K562 (cell line): ENCODE results near the gene RABGAP1L. TPM values are rescaled to one million over a fixed set of nuclear protein-coding genes. Genes with fewer than 3 reads are reported as not detected.
A peak's percentile ranks its signal among the peaks of the same experiment; 100 is the strongest.

Experiments
- CHD2 ChIP-seq: IDR thresholded peaks from 2 replicates; pipeline ENCODE4 v1.6.1; 2011; ENCODE audit warnings: low read depth, low read length
- ETS2 ChIP-seq: IDR thresholded peaks from 2 replicates; pipeline ENCODE4 v1.6.1; 2016; ENCODE audit warnings: borderline replicate concordance, missing genetic modification characterization, mild to moderate bottlenecking, moderate library complexity, missing compliant biosample characterization; ENCODE audit not compliant: poor library complexity, severe bottlenecking
- GTF2B ChIP-seq: IDR thresholded peaks from 2 replicates; pipeline ENCODE4 v1.6.1; 2011; ENCODE audit not compliant: insufficient read length; ENCODE audit errors: extremely low read depth
- HCFC1 ChIP-seq: IDR thresholded peaks from 2 replicates; pipeline ENCODE4 v1.6.1; 2012; ENCODE audit warnings: low read depth, low read length, improper control_type of control experiment
- KLF10 ChIP-seq: fragments of 250-450 bp; sonication (Bioruptor Pico); IDR thresholded peaks from 2 replicates; pipeline ENCODE4 v1.6.1; 2021; ENCODE audit warnings: matching md5 sums
- KLF6 ChIP-seq: fragments of 250-450 bp; sonication (Bioruptor Pico); IDR thresholded peaks from 2 replicates; pipeline ENCODE4 v1.4.0; 2020; ENCODE audit warnings: mild to moderate bottlenecking, moderate library complexity, borderline replicate concordance
- MTA3 ChIP-seq: fragments of 450-650 bp; formaldehyde crosslinking; IDR thresholded peaks from 2 replicates; pipeline ENCODE4 v1.6.1; 2017; ENCODE audit warnings: mild to moderate bottlenecking, borderline replicate concordance
- MYNN ChIP-seq, 2 experiments: sonication (generic); formaldehyde crosslinking in 1 of 2; IDR thresholded peaks; 2 replicates each; pipeline versions ENCODE4 v1.5.0 to v1.6.1; 2016 to 2020; ENCODE audit warnings: antibody characterized with exemption in 1 of 2, missing genetic modification reagents in 1 of 2
- NFIX ChIP-seq: fragments of 250-450 bp; sonication (Bioruptor Pico); IDR thresholded peaks from 2 replicates; pipeline ENCODE4 v1.4.0; 2020; ENCODE audit warnings: low read depth, mild to moderate bottlenecking, moderate library complexity
- NR4A1 ChIP-seq, 2 experiments: fragments of 250-450 bp in 1 of 2; fragments of 450-650 bp in 1 of 2; sonication (Bioruptor Pico) in 1 of 2; IDR thresholded peaks; 2 replicates each; pipeline versions ENCODE4 v1.4.0 to v1.6.1; 2016 to 2020; ENCODE audit warnings: mild to moderate bottlenecking in 2 of 2, missing compliant biosample characterization in 1 of 2, missing genetic modification characterization in 1 of 2, moderate library complexity in 1 of 2
- POLR2AphosphoS5 ChIP-seq: IDR thresholded peaks from 2 replicates; pipeline ENCODE4 v1.6.1; 2011; ENCODE audit warnings: mild to moderate bottlenecking, low read depth, low read length, moderate library complexity; ENCODE audit not compliant: control insufficient read depth, insufficient read depth
- POLR2B ChIP-seq: fragments of 450-650 bp; IDR thresholded peaks from 2 replicates; pipeline ENCODE4 v1.6.1; 2018; ENCODE audit warnings: low read depth; ENCODE audit not compliant: partially characterized antibody
- PTBP1 ChIP-seq: fragments of 200-400 bp; formaldehyde crosslinking; IDR thresholded peaks from 2 replicates; pipeline ENCODE4 v1.6.1; 2017; ENCODE audit warnings: low read depth, low read length
- RBBP5 ChIP-seq: fragments of 200-600 bp; sonication (generic); IDR thresholded peaks from 2 replicates; pipeline ENCODE4 v1.6.1; 2012; ENCODE audit warnings: borderline replicate concordance, mild to moderate bottlenecking, low read length, control low read depth, inconsistent platforms; ENCODE audit not compliant: insufficient read depth, poor library complexity, severe bottlenecking
- RBM22 ChIP-seq: fragments of 200-400 bp; formaldehyde crosslinking; IDR thresholded peaks from 2 replicates; pipeline ENCODE4 v1.6.1; 2018; ENCODE audit warnings: low read length, low read depth; ENCODE audit not compliant: poor library complexity, severe bottlenecking
- RBM39 ChIP-seq: fragments of 200-400 bp; formaldehyde crosslinking; optimal IDR thresholded peaks from 2 replicates; pipeline ENCODE3; 2018; ENCODE audit warnings: low read depth, low read length
- SMARCC2 ChIP-seq: fragments of 450-650 bp; IDR thresholded peaks from 2 replicates; pipeline ENCODE4 v1.6.1; 2017; ENCODE audit warnings: antibody characterized with exemption, moderate library complexity, mild to moderate bottlenecking, low read depth
- UBTF ChIP-seq, 2 experiments: IDR thresholded peaks; 2 replicates each; pipeline ENCODE4 v1.6.1; 2012; ENCODE audit warnings: improper control_type of control experiment in 2 of 2, low read depth in 2 of 2, low read length in 2 of 2, borderline replicate concordance in 1 of 2
- ZNF184 ChIP-seq: sonication (generic); formaldehyde crosslinking; IDR thresholded peaks from 2 replicates; pipeline ENCODE4 v1.5.0; 2020; ENCODE audit warnings: missing genetic modification reagents
- ZNF24 ChIP-seq: fragments of 450-650 bp; IDR thresholded peaks from 2 replicates; pipeline ENCODE4 v1.6.1; 2016
- ZNF644 ChIP-seq: fragments of 200-800 bp; sonication (Bioruptor generic); IDR thresholded peaks from 2 replicates; pipeline ENCODE4 v1.6.1; 2016; ENCODE audit warnings: low read depth, missing genetic modification characterization, missing compliant biosample characterization
- polyA plus RNA-seq, 8 experiments: library from polyadenylated mRNA; depleted of rRNA in 4 of 8; stranded (reverse) in 5 of 8; unstranded in 3 of 8; fragments of >200 nt; fragmentation: Nextera tagmentation in 2 of 8; fragmentation: Illumina TruSeq in 1 of 8; extraction: Ambion mirVana in 2 of 8; extraction: Trizol in 1 of 8; gene quantifications; 2 replicates each; pipeline versions ENCODE4 v1.2.1 to v1.2.3, GENCODE V29; 2011 to 2014; ENCODE audit warnings: inconsistent platforms in 1 of 8, missing spikeins in 1 of 8
- total RNA-seq, 7 experiments: library from RNA; depleted of rRNA in 6 of 7; stranded (reverse); fragments of >200 nt in 6 of 7; fragmentation: Illumina TruSeq in 2 of 7; extraction: Trizol in 2 of 7; gene quantifications; 2 replicates each; pipeline versions ENCODE4 v1.2.1 to v1.2.3, GENCODE V29; 2011 to 2021; ENCODE audit warnings: low replicate concordance in 1 of 7
- TF ChIP-seq, protein P1 (sequence below): sonication (generic); formaldehyde crosslinking; IDR thresholded peaks from 2 replicates; pipeline ENCODE4 v1.8.0; 2022; ENCODE audit warnings: mild to moderate bottlenecking, missing genetic modification reagents
- TF ChIP-seq, protein P2 (sequence below): sonication (generic); formaldehyde crosslinking; IDR thresholded peaks from 2 replicates; pipeline ENCODE4 v1.9.0; 2022; ENCODE audit warnings: mild to moderate bottlenecking, missing genetic modification reagents

Gene RABGAP1L
- total and polyA plus RNA-seq, 9 of the 15 experiments (the other 6 are each of a cell fraction or from before 2014, with no cell fraction given): 16.5 to 44.9 (median 26.7) TPM

DNA sequence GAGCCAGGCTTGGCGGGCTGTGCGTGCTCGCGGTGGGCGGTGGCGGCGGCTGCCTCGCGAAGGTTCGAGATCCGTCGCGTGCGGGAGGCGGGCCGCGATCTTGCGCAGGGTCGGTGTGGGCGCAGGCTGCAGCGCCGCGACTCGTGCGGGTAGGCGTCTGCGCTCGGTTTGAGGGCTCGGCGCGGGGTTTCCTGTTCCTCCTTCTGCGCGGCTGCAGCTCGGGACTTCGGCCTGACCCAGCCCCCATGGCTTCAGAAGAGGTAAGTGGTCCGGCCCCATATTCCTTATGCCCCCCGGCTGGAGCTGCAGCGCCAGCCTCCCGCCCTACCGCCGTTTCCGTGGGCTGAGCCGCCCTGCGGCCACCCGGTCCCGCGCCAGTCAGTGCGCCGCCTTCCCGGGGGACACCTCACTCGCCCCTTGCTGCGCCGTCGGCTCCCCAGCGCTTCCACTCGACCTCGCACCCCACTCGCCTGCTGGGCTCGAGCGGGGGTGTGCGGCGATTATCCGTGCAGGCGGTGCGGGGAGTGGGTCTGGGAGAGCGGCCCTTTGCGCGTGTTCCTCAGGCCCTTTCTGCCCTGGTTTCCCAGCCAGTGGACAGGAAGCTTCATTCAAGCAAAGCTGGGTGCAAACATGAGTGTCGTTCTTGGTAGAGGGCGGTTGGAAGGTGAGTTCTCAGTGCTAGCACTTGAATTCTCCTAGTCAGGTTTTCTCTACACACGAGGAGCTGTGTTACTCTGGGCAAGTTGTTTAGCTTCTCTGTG, 840.8 kb downstream of the RABGAP1L start, which contains the start of gene CACYBP (continued):
- TF ChIP-seq, protein P1, sequence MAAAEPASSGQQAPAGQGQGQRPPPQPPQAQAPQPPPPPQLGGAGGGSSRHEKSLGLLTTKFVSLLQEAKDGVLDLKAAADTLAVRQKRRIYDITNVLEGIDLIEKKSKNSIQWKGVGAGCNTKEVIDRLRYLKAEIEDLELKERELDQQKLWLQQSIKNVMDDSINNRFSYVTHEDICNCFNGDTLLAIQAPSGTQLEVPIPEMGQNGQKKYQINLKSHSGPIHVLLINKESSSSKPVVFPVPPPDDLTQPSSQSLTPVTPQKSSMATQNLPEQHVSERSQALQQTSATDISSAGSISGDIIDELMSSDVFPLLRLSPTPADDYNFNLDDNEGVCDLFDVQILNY (CRISPR knock-in tag): 0 out of 2 replicates have a peak, but pooled peaks have one; percentile 50
- TF ChIP-seq GTF2B (peak; percentile 31), RBBP5 (peak; percentile 92), ZNF644 (tag) (no peak), KLF6 (0 out of 2 replicates have a peak, but pooled peaks have one; percentile 40), ZNF184 (CRISPR knock-in tag) (no peak), MTA3 (peak; percentile 77; the same call in 1 of the 2 replicates), NR4A1 (CRISPR knock-in tag; IDR thresholded peaks at IDR 0.05) (peak; percentile 16; the same call in 1 of the 2 replicates), NR4A1 (tag; IDR thresholded peaks at IDR 0.05) (no peak), NFIX (CRISPR knock-in tag) (no peak), MYNN (IDR thresholded peaks at IDR 0.05) (no peak), MYNN (CRISPR knock-in tag; IDR thresholded peaks at IDR 0.05) (no peak), SMARCC2 (no peak; the same call in 1 of the 2 replicates), ETS2 (tag) (no peak), PTBP1 (0 out of 2 replicates have a peak, but pooled peaks have one; percentile 12), UBTF (IDR thresholded peaks at IDR 0.05; ENCODE audit: borderline replicate concordance in 1 of 2, low read depth in 2 of 2, low read length in 2 of 2) (peak; percentile 76 to 77; a peak in 3 of 4 replicates), RBM39 (no peak), POLR2AphosphoS5 (peak; percentile 25; the same call in 1 of the 2 replicates), ZNF24 (no peak), HCFC1 (peak; percentile 7; the same call in 1 of the 2 replicates), POLR2B (peak; percentile 15), CHD2 (peak; percentile 77), KLF10 (CRISPR knock-in tag) (0 out of 2 replicates have a peak, but pooled peaks have one; percentile 2), RBM22 (peak; percentile 79)
- TF ChIP-seq, protein P2, sequence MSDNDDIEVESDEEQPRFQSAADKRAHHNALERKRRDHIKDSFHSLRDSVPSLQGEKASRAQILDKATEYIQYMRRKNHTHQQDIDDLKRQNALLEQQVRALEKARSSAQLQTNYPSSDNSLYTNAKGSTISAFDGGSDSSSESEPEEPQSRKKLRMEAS: peak; percentile 71
